GM23248 (cell line): ENCODE data around the gene GBP2. TPM values are rescaled to one million over a fixed set of nuclear protein-coding genes. Genes with fewer than 3 reads are reported as not detected.

ENCODE experiments used
- DNase-seq: peaks from one replicate; pipeline ENCODE4 v3.0.0-alpha.2; 2015
- H2AFZ ChIP-seq: fragments of 200-600 bp; sonication (generic); 2 replicates; pipeline ENCODE4 v1.6.1; 2016; ENCODE audit warnings: antibody characterized with exemption
- H3F3A ChIP-seq: fragments of 200-600 bp; sonication (generic); 2 replicates; pipeline ENCODE4 v1.6.1; 2016; ENCODE audit warnings: mild to moderate bottlenecking, antibody characterized with exemption, mixed run types; ENCODE audit not compliant: insufficient read depth
- H3K27ac ChIP-seq: fragments of 200-600 bp; sonication (generic); 2 replicates; pipeline ENCODE4 v1.5.1; 2016; ENCODE audit warnings: mild to moderate bottlenecking
- H3K27me3 ChIP-seq: fragments of 200-600 bp; sonication (generic); replicated peaks from 2 replicates; pipeline ENCODE4 v1.6.1; 2016; ENCODE audit warnings: mild to moderate bottlenecking; ENCODE audit not compliant: insufficient read depth
- H3K36me3 ChIP-seq: fragments of 200-600 bp; sonication (generic); 2 replicates; pipeline ENCODE4 v1.6.1; 2016; ENCODE audit warnings: low read depth, mild to moderate bottlenecking
- H3K4me1 ChIP-seq: fragments of 200-600 bp; sonication (generic); 2 replicates; pipeline ENCODE4 v1.6.1; 2016; ENCODE audit warnings: mild to moderate bottlenecking; ENCODE audit not compliant: insufficient read depth
- H3K4me2 ChIP-seq: fragments of 200-600 bp; sonication (generic); one replicate; pipeline ENCODE4 v1.6.1; 2016; ENCODE audit warnings: mild to moderate bottlenecking; ENCODE audit not compliant: unreplicated experiment
- H3K4me3 ChIP-seq: fragments of 200-600 bp; sonication (generic); 2 replicates; pipeline ENCODE4 v1.5.1; 2016; ENCODE audit warnings: mild to moderate bottlenecking
- H3K79me2 ChIP-seq: fragments of 200-600 bp; sonication (generic); 2 replicates; pipeline ENCODE4 v1.6.1; 2016; ENCODE audit warnings: mild to moderate bottlenecking; ENCODE audit not compliant: insufficient read depth
- H3K9ac ChIP-seq: fragments of 200-600 bp; sonication (generic); 2 replicates; pipeline ENCODE4 v1.6.1; 2016; ENCODE audit warnings: mild to moderate bottlenecking
- H3K9me2 ChIP-seq: fragments of 200-600 bp; sonication (generic); 2 replicates; pipeline ENCODE4 v1.6.1; 2016; ENCODE audit warnings: mixed run types, mild to moderate bottlenecking, moderate library complexity; ENCODE audit not compliant: insufficient read depth
- H3K9me3 ChIP-seq: fragments of 200-600 bp; sonication (generic); one replicate; pipeline ENCODE4 v1.6.1; 2017; ENCODE audit warnings: low read depth
- H4K20me1 ChIP-seq: fragments of 200-600 bp; sonication (generic); 2 replicates; pipeline ENCODE4 v1.6.0; 2016; ENCODE audit not compliant: insufficient read depth
- EZH2 ChIP-seq: fragments of 200-600 bp; sonication (generic); IDR thresholded peaks from 2 replicates; pipeline ENCODE4 v1.6.1; 2018; ENCODE audit warnings: antibody characterized with exemption, mild to moderate bottlenecking; ENCODE audit not compliant: insufficient read depth, poor library complexity, severe bottlenecking
- EZH2phosphoT487 ChIP-seq: fragments of 200-600 bp; sonication (generic); IDR thresholded peaks from 2 replicates; pipeline ENCODE4 v1.6.1; 2018; ENCODE audit warnings: antibody characterized with exemption, moderate library complexity, mild to moderate bottlenecking, low read depth; ENCODE audit not compliant: insufficient read depth
- WGBS, 2 experiments: methylation state at CpG; one replicate each; pipeline ENCODE4 v1.1.6; 2015 to 2017; ENCODE audit warnings: low lambda C conversion rate in 2 of 2, low coverage in 1 of 2; ENCODE audit errors: missing lambda C conversion rate in 2 of 2; 5-methylcytosine and 5-hydroxymethylcytosine counted together
- in situ Hi-C: fragments of 300-500 bp; cut with MboI; formaldehyde crosslinking; loops from 2 replicates; pipeline ENCODE4 v1.15.0; 2020
- polyA plus RNA-seq: library from polyadenylated mRNA; unstranded; fragments of >200 nt; fragmentation: Nextera tagmentation; extraction: Ambion mirVana; gene quantifications from 2 replicates; pipeline ENCODE4 v1.2.1, GENCODE V29; 2016
- total RNA-seq: library from RNA; depleted of rRNA; stranded (reverse); fragments of >200 nt; shearing (Covaris generic); gene quantifications from 2 replicates; pipeline ENCODE4 v1.2.3, GENCODE V29; 2014; rRNA removed

Gene GBP2
- total RNA-seq (5.4 and 9.3 TPM in 2 replicates), polyA plus RNA-seq (3.3 and 4.8 TPM in 2 replicates)

- H2AFZ ChIP-seq, result peak within 1 kb of the TSS; percentile 81
- peak within 1 kb of the TSS; percentile 10; the same call in 1 of the 2 replicates for H3K27ac ChIP-seq
- peak within 1 kb of the TSS; percentile 50 for H3K9ac ChIP-seq
- in situ Hi-C loops, result no loop called here
- H3F3A ChIP-seq, result no peaks in the 10 kb centered on the region
- H3K4me1 ChIP-seq, result peaks cover 28% of the 10 kb centered on the region; the same call in 1 of the 2 replicates
- H3K27me3 ChIP-seq, result no peaks in the 10 kb centered on the region
- 3 to 4% methylated on average over 6 of the region's 6 CpGs for WGBS, 2 experiments
- H3K9me3 ChIP-seq, result no peaks in the 10 kb centered on the region
- H3K79me2 ChIP-seq, result no peaks in the 10 kb centered on the region
- H3K4me3 ChIP-seq, result peak within 1 kb of the TSS; percentile 70
- TF ChIP-seq EZH2phosphoT487, result no peak
- TF ChIP-seq EZH2, result no peak
- peak within 1 kb of the TSS; percentile 93 for H3K4me2 ChIP-seq
- peak; percentile 89 for DNase-seq
- H3K36me3 ChIP-seq, result no peaks in the 10 kb centered on the region
- H3K9me2 ChIP-seq, result 0 out of 2 replicates have a peak, but pooled peaks cover 7% of the 10 kb centered on the region
- no peaks in the 10 kb centered on the region for H4K20me1 ChIP-seq
Observed at GRCh38 chr1:89125913-89126580, at the start of gene GBP2. Gene GBP2 (minus strand): TSS chr1:89126114. CDS start chr1:89121966, 4,148 bp downstream.

- no peak for TF ChIP-seq EZH2phosphoT487
- no peak for TF ChIP-seq EZH2
- no peaks in the 10 kb centered on the region for H3K4me1 ChIP-seq
- H3K9me2 ChIP-seq, result 0 out of 2 replicates have a peak, but pooled peaks cover 4% of the 10 kb centered on the region
- no peaks in the 10 kb centered on the region for H3K79me2 ChIP-seq
- no peak overlapping the region for H3K27ac ChIP-seq
- WGBS, 2 experiments, result 54 to 64% methylated on average over 3 of the region's 3 CpGs
- no peak overlapping the region for H2AFZ ChIP-seq
- no peaks in the 10 kb centered on the region for H3F3A ChIP-seq
- H3K9ac ChIP-seq, result no peak overlapping the region
- H3K4me3 ChIP-seq, result no peak overlapping the region
- H3K9me3 ChIP-seq, result no peaks in the 10 kb centered on the region
- in situ Hi-C loops, result no loop called here
- no peak overlapping the region for H3K4me2 ChIP-seq
- no peak for DNase-seq
- H3K36me3 ChIP-seq, result no peaks in the 10 kb centered on the region
- H4K20me1 ChIP-seq, result no peaks in the 10 kb centered on the region
- H3K27me3 ChIP-seq, result no peaks in the 10 kb centered on the region
Observed at GRCh38 chr1:89174491-89174890, 48.6 kb upstream of the GBP2 start.

- no peak overlapping the region for H2AFZ ChIP-seq
- H3K27me3 ChIP-seq, result no peaks in the 10 kb centered on the region
- H3K4me2 ChIP-seq, result no peak overlapping the region
- H3K9me3 ChIP-seq, result no peaks in the 10 kb centered on the region
- DNase-seq, result no peak
- no peak overlapping the region for H3K27ac ChIP-seq
- no peak overlapping the region for H3K4me3 ChIP-seq
- no peaks in the 10 kb centered on the region for H3K36me3 ChIP-seq
- H3K9me2 ChIP-seq, result 0 out of 2 replicates have a peak, but pooled peaks cover 4% of the 10 kb centered on the region
- no peak overlapping the region for H3K9ac ChIP-seq
- no peaks in the 10 kb centered on the region for H4K20me1 ChIP-seq
- no peaks in the 10 kb centered on the region for H3K79me2 ChIP-seq
- in situ Hi-C loops, result no loop called here
- no peaks in the 10 kb centered on the region for H3F3A ChIP-seq
- WGBS, 2 experiments, result 75 to 83% methylated on average over 4 of the region's 4 CpGs
- TF ChIP-seq EZH2phosphoT487, result no peak
- TF ChIP-seq EZH2, result no peak
- H3K4me1 ChIP-seq, result no peaks in the 10 kb centered on the region
Observed at GRCh38 chr1:89172468-89173143, 46.7 kb upstream of the GBP2 start.

- Histone ChIP-seq H4K20me1 (no peaks in the 10 kb centered on the region), H3K27me3 (no peaks in the 10 kb centered on the region), H3K9me3 (no peaks in the 10 kb centered on the region), H3K27ac (no peak overlapping the region), H3F3A (no peaks in the 10 kb centered on the region), H3K4me3 (no peak overlapping the region), H3K36me3 (no peaks in the 10 kb centered on the region), H3K4me2 (no peak overlapping the region), H3K9me2 (0 out of 2 replicates have a peak, but pooled peaks cover 4% of the 10 kb centered on the region), H2AFZ (no peak overlapping the region), H3K9ac (no peak overlapping the region), H3K79me2 (no peaks in the 10 kb centered on the region), H3K4me1 (no peaks in the 10 kb centered on the region)
- in situ Hi-C loops, result no loop called here
- TF ChIP-seq EZH2phosphoT487 (no peak), EZH2 (no peak)
- DNase-seq, result no peak
Observed at GRCh38 chr1:89171067-89171438, 45.1 kb upstream of the GBP2 start.
